PC-9 (cell line): ENCODE measurements around the gene TRIM37.

Experiments used
- EZH2 ChIP-seq: fragments of 200-600 bp; sonication (generic); IDR thresholded peaks from 2 replicates; pipeline ENCODE4 v1.8.0; 2017; ENCODE audit warnings: antibody characterized with exemption, low read depth
- TF ChIP-seq, protein P1 (sequence below): fragments of 200-600 bp; sonication (generic); conservative IDR thresholded peaks from 2 replicates; pipeline ENCODE4 v1.6.1; 2017; ENCODE audit warnings: mixed run types, antibody characterized with exemption, mild to moderate bottlenecking, moderate library complexity

DNA sequence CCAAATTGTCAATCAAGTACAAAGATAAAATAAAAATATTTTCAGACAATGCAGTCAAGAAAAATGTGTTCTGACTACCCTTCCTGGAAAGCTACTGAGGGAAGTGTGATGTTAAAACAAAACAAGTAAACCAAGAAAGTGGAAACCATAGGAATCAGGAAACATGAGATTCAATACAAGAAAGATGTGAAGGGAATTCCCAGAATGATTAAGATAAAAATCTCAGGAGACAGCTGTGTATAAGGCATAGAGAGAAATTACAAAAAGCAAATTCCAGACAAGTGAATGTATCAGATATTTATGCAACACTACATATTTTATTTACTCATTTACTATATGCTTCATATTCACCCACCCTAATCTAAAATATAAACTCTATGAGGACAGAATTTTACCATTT lies 32.2 kb downstream of the TRIM37 start:
- TF ChIP-seq, protein P1, sequence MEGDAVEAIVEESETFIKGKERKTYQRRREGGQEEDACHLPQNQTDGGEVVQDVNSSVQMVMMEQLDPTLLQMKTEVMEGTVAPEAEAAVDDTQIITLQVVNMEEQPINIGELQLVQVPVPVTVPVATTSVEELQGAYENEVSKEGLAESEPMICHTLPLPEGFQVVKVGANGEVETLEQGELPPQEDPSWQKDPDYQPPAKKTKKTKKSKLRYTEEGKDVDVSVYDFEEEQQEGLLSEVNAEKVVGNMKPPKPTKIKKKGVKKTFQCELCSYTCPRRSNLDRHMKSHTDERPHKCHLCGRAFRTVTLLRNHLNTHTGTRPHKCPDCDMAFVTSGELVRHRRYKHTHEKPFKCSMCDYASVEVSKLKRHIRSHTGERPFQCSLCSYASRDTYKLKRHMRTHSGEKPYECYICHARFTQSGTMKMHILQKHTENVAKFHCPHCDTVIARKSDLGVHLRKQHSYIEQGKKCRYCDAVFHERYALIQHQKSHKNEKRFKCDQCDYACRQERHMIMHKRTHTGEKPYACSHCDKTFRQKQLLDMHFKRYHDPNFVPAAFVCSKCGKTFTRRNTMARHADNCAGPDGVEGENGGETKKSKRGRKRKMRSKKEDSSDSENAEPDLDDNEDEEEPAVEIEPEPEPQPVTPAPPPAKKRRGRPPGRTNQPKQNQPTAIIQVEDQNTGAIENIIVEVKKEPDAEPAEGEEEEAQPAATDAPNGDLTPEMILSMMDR = no peak
- no peak for TF ChIP-seq EZH2
